Neural progenitor cell (in vitro differentiated cells): ENCODE data around the gene CAPN10.

Experiments
- EZH2 ChIP-seq: fragments of 200-600 bp; sonication (generic); IDR thresholded peaks from 2 replicates; pipeline ENCODE4 v1.6.1; 2017; ENCODE audit warnings: antibody characterized with exemption, mild to moderate bottlenecking, moderate library complexity
- EZH2phosphoT487 ChIP-seq: fragments of 200-600 bp; sonication (generic); IDR thresholded peaks from 2 replicates; pipeline ENCODE4 v1.6.1; 2017; ENCODE audit warnings: antibody characterized with exemption
- TF ChIP-seq, protein P1 (sequence below): fragments of 200-600 bp; sonication (generic); IDR thresholded peaks from 2 replicates; pipeline ENCODE4 v1.5.1; 2017; ENCODE audit warnings: antibody characterized with exemption, mild to moderate bottlenecking

DNA sequence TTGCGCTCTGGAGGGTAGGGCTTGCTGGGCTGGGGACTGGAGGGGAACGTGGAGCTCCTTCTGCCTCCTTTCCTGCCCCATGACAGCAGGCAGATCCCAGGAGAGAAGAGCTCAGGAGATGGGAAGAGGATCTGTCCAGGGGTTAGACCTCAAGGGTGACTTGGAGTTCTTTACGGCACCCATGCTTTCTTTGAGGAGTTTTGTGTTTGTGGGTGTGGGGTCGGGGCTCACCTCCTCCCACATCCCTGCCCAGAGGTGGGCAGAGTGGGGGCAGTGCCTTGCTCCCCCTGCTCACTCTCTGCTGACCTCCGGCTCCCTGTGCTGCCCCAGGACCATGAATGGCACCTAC is 43.1 kb downstream of the CAPN10 start:
- TF ChIP-seq, protein P1, sequence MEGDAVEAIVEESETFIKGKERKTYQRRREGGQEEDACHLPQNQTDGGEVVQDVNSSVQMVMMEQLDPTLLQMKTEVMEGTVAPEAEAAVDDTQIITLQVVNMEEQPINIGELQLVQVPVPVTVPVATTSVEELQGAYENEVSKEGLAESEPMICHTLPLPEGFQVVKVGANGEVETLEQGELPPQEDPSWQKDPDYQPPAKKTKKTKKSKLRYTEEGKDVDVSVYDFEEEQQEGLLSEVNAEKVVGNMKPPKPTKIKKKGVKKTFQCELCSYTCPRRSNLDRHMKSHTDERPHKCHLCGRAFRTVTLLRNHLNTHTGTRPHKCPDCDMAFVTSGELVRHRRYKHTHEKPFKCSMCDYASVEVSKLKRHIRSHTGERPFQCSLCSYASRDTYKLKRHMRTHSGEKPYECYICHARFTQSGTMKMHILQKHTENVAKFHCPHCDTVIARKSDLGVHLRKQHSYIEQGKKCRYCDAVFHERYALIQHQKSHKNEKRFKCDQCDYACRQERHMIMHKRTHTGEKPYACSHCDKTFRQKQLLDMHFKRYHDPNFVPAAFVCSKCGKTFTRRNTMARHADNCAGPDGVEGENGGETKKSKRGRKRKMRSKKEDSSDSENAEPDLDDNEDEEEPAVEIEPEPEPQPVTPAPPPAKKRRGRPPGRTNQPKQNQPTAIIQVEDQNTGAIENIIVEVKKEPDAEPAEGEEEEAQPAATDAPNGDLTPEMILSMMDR, result no peak
- no peak for TF ChIP-seq EZH2
- no peak for TF ChIP-seq EZH2phosphoT487
